Measurements from ENCODE around the gene PCDH9. TPM values are rescaled to one million over a fixed set of nuclear protein-coding genes. Genes with fewer than 3 reads are reported as not detected.
"Not testable (repeated sequence)": the region's sequence is repeated elsewhere in the genome, so short reads cannot be mapped to it uniquely, and the experiment has no call there.

PCDH9 gene
- total RNA-seq, 1 experiment from 2014 or later, result 0.11 TPM

DNA sequence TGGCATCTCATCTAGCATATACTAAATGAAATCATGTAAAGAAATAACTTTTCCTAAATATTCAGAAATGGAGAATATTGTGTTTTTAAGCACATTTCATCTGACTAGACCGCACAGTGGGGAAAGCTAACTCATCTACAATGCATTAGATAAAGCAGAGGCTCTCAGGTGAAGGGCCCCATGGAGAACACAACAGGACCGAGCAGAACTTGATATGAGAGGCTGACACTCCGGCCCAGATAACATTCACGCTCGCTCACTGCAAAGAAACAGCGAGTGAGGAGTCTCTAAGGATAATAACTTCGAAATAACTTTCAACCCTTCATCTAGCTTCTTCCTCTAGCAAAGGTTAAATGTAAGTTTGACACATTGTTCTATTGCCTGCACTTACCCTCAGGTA, 130.6 kb downstream of the PCDH9 start:
- Histone ChIP-seq H3K36me3 (ENCODE audit: control insufficient read depth, insufficient read depth, low read length) (no peaks in the 10 kb centered on the region), H3K9me3 (no peaks in the 10 kb centered on the region), H3K4me1 (peaks cover 18% of the 10 kb centered on the region; the same call in 1 of the 2 replicates), H3K27me3 (replicated peaks; ENCODE audit: control insufficient read depth, insufficient read depth, low read length) (no peaks in the 10 kb centered on the region), H3K4me3 (ENCODE audit: low read depth, low read length) (no peak overlapping the region)
- no TSS peak for BruUV-seq (replicated peaks)
- no peak for DNase-seq
- no peaks in the 10 kb centered on the region for H3K9me3 Mint-ChIP-seq (ENCODE audit: unreplicated experiment)
- no peaks in the 10 kb centered on the region for H3K27me3 Mint-ChIP-seq (ENCODE audit: insufficient read depth, unreplicated experiment)
- ChIA-PET CTCF (no interaction called here), POLR2A (no interaction called here)
- H3K4me1 Mint-ChIP-seq (ENCODE audit: low read depth, unreplicated experiment), result peaks cover 13% of the 10 kb centered on the region
- intact Hi-C loops (cut with micrococcal nuclease; ENCODE audit: unreplicated experiment), result no loop called here
- no peaks in the 10 kb centered on the region for H3K36me3 Mint-ChIP-seq (ENCODE audit: insufficient read depth, unreplicated experiment)
- H3K4me3 Mint-ChIP-seq (ENCODE audit: unreplicated experiment), result peak overlapping the region; percentile 19
- no peak overlapping the region for H3K27ac Mint-ChIP-seq (ENCODE audit: unreplicated experiment)
- TF ChIP-seq, protein P1, sequence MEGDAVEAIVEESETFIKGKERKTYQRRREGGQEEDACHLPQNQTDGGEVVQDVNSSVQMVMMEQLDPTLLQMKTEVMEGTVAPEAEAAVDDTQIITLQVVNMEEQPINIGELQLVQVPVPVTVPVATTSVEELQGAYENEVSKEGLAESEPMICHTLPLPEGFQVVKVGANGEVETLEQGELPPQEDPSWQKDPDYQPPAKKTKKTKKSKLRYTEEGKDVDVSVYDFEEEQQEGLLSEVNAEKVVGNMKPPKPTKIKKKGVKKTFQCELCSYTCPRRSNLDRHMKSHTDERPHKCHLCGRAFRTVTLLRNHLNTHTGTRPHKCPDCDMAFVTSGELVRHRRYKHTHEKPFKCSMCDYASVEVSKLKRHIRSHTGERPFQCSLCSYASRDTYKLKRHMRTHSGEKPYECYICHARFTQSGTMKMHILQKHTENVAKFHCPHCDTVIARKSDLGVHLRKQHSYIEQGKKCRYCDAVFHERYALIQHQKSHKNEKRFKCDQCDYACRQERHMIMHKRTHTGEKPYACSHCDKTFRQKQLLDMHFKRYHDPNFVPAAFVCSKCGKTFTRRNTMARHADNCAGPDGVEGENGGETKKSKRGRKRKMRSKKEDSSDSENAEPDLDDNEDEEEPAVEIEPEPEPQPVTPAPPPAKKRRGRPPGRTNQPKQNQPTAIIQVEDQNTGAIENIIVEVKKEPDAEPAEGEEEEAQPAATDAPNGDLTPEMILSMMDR (IDR thresholded peaks at IDR 0.05; ENCODE audit: insufficient read depth in 1 of 2, low read depth in 1 of 2, low read length in 1 of 2, severe bottlenecking in 1 of 2, unreplicated experiment in 1 of 2), result no peak

DNA sequence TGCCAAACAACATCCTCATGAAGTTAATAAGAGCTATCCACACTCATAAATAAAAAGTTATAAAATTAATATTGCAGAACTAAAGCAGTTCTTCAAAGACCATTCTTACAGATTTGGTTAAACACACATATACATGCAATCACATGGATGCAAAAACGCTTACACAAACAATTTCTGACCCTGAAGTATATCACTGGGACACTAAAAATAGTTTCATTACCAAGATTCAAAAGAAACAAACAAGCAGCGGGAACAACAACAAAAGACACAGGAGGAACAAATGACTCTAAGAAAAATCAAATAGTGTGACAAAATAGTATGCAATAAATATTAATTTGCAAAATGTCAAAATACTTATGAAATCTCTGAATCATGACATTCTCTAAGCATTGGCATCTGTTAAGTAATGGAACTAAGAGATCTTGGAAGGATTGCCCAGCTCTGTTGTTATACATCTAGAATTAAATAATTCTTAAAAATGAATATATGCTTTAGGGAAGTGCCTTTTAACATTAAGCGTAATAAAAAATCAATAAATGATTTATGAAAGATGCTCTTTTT, 132.2 kb downstream of the PCDH9 start:
- no peaks in the 10 kb centered on the region for H3K27me3 ChIP-seq (replicated peaks; ENCODE audit: control insufficient read depth, insufficient read depth, low read length)
- H3K36me3 ChIP-seq (ENCODE audit: control insufficient read depth, insufficient read depth, low read length), result no peaks in the 10 kb centered on the region
- Mint-ChIP-seq H3K4me1 (ENCODE audit: low read depth, unreplicated experiment) (peaks cover 13% of the 10 kb centered on the region), H3K9me3 (ENCODE audit: unreplicated experiment) (no peaks in the 10 kb centered on the region), H3K27me3 (ENCODE audit: insufficient read depth, unreplicated experiment) (no peaks in the 10 kb centered on the region), H3K36me3 (ENCODE audit: insufficient read depth, unreplicated experiment) (no peaks in the 10 kb centered on the region), H3K4me3 (ENCODE audit: unreplicated experiment) (no peak overlapping the region), H3K27ac (ENCODE audit: unreplicated experiment) (no peak overlapping the region)
- H3K4me3 ChIP-seq (ENCODE audit: low read depth, low read length), result no peak overlapping the region
- POLR2A ChIA-PET, result no interaction called here
- BruUV-seq (replicated peaks), result no TSS peak
- no peaks in the 10 kb centered on the region for H3K9me3 ChIP-seq
- DNase-seq, result no peak
- intact Hi-C loops (cut with micrococcal nuclease; ENCODE audit: unreplicated experiment), result no loop called here
- CTCF ChIA-PET, result no interaction called here
- TF ChIP-seq, protein P1 (IDR thresholded peaks at IDR 0.05; ENCODE audit: insufficient read depth in 1 of 2, low read depth in 1 of 2, low read length in 1 of 2, severe bottlenecking in 1 of 2, unreplicated experiment in 1 of 2), result no peak
- H3K4me1 ChIP-seq, result peaks cover 18% of the 10 kb centered on the region; the same call in 1 of the 2 replicates

DNA sequence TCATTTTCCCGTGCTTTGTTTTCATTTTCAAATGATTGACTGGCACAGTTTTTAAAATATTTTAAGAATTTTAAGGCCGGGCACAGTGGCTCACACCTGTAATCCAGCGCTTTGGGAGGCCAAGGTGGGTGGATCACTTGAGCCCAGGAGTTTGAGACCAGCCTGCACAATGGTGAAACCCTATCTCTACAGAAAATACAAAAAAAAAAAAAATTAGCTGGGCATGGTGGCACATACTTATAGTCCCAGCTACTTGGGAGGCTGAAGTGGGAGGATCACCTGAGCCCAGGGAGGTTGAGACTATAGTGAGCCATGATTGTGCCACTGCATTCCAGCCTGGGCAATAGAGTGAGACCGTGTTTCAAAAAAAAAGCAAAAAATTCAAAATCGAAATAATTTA, 133.2 kb downstream of the PCDH9 start:
- H3K4me3 Mint-ChIP-seq (ENCODE audit: unreplicated experiment); POLR2A ChIA-PET; BruUV-seq (replicated peaks); H3K9me3 Mint-ChIP-seq (ENCODE audit: unreplicated experiment); H3K9me3 ChIP-seq; H3K27ac Mint-ChIP-seq (ENCODE audit: unreplicated experiment); DNase-seq; H3K27me3 ChIP-seq (replicated peaks; ENCODE audit: control insufficient read depth, insufficient read depth, low read length); intact Hi-C loops (cut with micrococcal nuclease; ENCODE audit: unreplicated experiment); H3K27me3 Mint-ChIP-seq (ENCODE audit: insufficient read depth, unreplicated experiment); CTCF ChIA-PET; H3K36me3 Mint-ChIP-seq (ENCODE audit: insufficient read depth, unreplicated experiment); H3K36me3 ChIP-seq (ENCODE audit: control insufficient read depth, insufficient read depth, low read length); H3K4me3 ChIP-seq (ENCODE audit: low read depth, low read length): not testable (repeated sequence)
- H3K4me1 ChIP-seq, result peaks cover 15% of the 10 kb centered on the region; the same call in 1 of the 2 replicates
- peaks cover 11% of the 10 kb centered on the region for H3K4me1 Mint-ChIP-seq (ENCODE audit: low read depth, unreplicated experiment)

DNA sequence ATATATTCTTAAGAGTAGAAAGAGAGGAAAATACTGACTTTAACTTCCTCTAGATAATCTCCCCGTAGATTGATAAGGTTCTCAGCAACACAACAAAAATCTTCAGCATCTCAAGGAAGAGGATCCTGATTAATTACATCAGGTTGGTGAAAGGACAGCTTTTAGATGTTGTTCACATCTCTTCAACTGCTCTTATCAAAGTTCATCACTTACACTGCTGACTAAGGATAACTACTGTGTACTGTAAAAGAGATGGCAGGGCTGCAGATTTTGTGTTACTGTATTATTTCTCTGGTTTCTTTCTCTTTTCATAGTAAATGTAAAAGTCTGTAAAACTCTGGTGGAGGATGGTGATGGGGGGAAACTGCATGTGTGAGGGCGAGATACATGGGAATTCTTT, 133.7 kb downstream of the PCDH9 start:
- Mint-ChIP-seq H3K27ac (ENCODE audit: unreplicated experiment) (no peak overlapping the region), H3K36me3 (ENCODE audit: insufficient read depth, unreplicated experiment) (no peaks in the 10 kb centered on the region), H3K4me3 (ENCODE audit: unreplicated experiment) (no peak overlapping the region), H3K4me1 (ENCODE audit: low read depth, unreplicated experiment) (peaks cover 7% of the 10 kb centered on the region), H3K27me3 (ENCODE audit: insufficient read depth, unreplicated experiment) (no peaks in the 10 kb centered on the region), H3K9me3 (ENCODE audit: unreplicated experiment) (no peaks in the 10 kb centered on the region)
- TF ChIP-seq, protein P1 (IDR thresholded peaks at IDR 0.05; ENCODE audit: insufficient read depth in 1 of 2, low read depth in 1 of 2, low read length in 1 of 2, severe bottlenecking in 1 of 2, unreplicated experiment in 1 of 2), result no peak
- no TSS peak for BruUV-seq (replicated peaks)
- Histone ChIP-seq H3K4me1 (peaks cover 10% of the 10 kb centered on the region; the same call in 1 of the 2 replicates), H3K36me3 (ENCODE audit: control insufficient read depth, insufficient read depth, low read length) (no peaks in the 10 kb centered on the region), H3K9me3 (no peaks in the 10 kb centered on the region), H3K27me3 (replicated peaks; ENCODE audit: control insufficient read depth, insufficient read depth, low read length) (no peaks in the 10 kb centered on the region), H3K4me3 (ENCODE audit: low read depth, low read length) (no peak overlapping the region)
- no peak for DNase-seq
- intact Hi-C loops (cut with micrococcal nuclease; ENCODE audit: unreplicated experiment), result no loop called here
- ChIA-PET CTCF (no interaction called here), POLR2A (no interaction called here)

Measured in Caco-2 (cell line).